Right lung (tissue), 5 donors: ENCODE measurements around the gene SNCAIP. TPM values are rescaled to one million over a fixed set of nuclear protein-coding genes. Genes with fewer than 3 reads are reported as not detected.
"Not testable (repeated sequence)": the region's sequence is repeated elsewhere in the genome, so short reads cannot be mapped to it uniquely, and the experiment has no call there.

ENCODE experiments used
- DNase-seq, 2 donors: peaks; one replicate each; pipeline ENCODE4 v3.0.0-alpha.2; 2013
- polyA plus RNA-seq, 5 donors: library from polyadenylated mRNA; unstranded; fragments of 120-200 nt; gene quantifications; one replicate each; pipeline versions ENCODE4 v1.2.1 to v1.2.3, GENCODE V29; 2013; ENCODE audit warnings: inconsistent platforms in 1 of 5, low replicate concordance in 1 of 5; ENCODE audit not compliant: insufficient read length in 5 of 5, insufficient read depth in 1 of 5

Gene SNCAIP
- polyA plus RNA-seq, 5 donors = 14.2 to 24.5 (median 20.8) TPM

GRCh38 chr5:122355324-122355723 is 43.3 kb downstream of the SNCAIP start:
- no peak for DNase-seq

DNA sequence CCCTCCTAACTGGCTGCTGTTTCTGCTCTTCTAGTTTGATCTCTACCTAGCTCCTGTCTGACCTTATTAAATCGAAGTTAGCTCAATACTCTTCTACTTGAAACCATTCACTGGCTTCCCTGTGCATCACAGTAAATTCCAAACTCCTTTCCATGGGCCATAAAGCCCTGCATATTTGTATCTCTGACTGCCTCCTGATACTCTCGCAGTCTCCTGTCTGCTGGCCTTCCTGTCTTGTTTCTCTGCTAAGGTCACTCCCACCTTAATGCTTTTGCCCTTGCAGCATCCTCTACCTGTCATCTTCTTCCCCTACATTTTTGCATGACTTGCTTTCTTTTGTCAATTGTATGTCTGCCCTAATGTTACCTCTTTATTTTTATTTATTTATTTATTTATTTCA is 44.8 kb downstream of the SNCAIP start:
- DNase-seq = no peak

- no peak for DNase-seq
These were observed 46.4 kb downstream of the SNCAIP start for GRCh38 chr5:122358372-122358979.

- no peak for DNase-seq
These were observed 50.3 kb downstream of the SNCAIP start for GRCh38 chr5:122362361-122362760.

DNA sequence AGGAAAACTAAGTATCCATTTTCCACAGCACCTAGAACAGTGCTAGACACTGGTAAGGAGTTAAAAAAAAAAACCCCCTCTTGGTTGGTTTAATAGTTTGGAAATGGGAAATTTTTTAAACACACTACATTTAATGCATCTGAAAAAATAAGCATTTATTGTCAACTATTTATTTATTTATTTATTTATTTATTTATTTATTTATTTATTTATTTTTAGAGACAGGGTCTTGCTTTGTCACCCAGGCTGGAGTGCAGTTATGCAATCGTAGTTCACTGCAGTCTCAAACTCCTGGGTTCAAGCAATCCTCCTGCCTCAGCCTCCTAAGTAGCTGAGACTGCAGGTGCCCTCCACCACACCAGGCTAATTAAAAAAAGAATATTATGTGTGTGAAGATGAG is 51.6 kb downstream of the SNCAIP start:
- DNase-seq = no peak

GRCh38 chr5:122366501-122366900 is 54.5 kb downstream of the SNCAIP start:
- DNase-seq = no peak

DNA sequence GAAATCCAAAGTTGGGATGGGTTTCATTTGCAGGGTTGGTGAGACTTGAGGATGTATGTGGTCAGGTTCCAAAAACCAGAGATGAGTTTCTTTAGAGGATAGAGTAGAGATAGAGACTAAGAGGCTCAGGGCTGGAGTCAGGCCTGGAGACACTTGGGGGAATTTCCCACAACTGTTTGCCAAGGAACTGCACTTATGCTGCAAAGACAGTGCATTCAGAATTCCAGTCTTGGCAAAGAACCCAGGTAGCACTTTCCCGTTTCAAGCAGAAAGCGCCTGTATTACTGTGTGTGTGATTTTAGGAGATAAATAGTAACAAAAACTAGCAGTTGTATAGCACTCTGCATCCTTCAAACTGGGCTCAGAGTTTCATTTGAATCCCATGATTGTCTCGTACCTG is 55.4 kb downstream of the SNCAIP start:
- no peak for DNase-seq

DNA sequence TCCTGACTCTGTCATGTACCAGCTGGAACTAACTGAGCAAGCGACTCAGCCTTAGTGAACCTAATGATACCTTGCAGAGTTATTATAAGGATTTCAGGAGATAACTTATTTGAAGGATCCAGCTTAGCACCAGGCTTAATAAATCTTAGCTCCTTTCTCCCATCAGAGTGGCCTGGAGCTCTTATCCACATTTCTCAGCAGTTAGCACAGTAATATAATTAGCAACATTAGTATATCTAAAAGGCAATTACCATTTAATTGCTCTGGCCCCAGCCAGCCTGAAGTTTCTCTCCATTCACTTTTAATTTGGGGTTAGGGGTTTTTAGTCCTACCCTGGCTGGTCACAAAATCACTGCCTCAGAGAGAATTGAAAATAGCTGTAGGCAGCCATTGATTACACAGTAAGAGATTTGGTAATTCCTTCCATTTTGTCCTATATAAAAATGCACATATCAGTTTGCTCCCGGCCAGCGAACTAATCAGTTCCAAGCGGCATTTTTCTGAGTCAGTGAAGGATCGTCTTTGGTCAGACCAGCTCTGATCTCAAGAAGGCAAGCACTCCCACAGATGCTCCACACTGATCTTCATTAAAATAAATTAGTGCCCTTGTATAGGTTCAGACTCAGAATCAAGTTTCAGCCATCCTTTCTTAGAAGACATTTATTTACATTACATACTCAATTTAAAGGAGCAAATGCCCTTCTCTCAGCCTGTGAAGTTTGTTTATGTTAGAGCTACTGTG is 56.6 kb downstream of the SNCAIP start:
- DNase-seq = no peak

- no peak for DNase-seq
These were observed 57.3 kb downstream of the SNCAIP start for GRCh38 chr5:122369253-122369815.

DNA sequence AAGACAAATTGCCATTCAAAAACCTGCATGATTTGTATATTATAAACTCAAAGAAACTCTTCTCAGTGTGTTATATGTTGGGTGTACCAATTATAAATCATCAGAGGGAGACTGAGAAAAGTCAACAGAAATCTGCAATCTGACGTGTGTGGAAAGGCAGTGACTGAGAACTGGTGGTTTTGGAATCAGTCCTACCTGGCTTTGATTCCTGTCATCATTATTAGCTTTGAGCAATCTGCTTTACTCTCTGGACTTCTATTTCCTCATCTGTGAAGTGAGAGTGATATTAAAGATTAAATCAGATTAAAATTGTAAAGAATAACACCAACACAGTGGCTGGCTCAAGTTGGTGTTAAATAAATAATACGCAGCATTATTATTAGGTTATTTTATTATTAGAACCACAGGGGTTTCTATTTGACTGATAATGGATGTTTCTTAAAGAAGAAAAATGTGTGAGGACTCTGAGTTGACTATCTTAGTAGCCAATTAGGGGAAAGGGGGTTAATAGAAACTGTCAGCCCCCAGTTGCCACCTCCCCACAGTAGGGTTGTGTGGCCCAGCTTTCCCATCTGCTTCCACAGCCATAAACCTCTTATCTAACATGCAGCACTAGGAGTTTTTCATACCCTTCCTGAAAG is 59.6 kb downstream of the SNCAIP start:
- DNase-seq = no peak

- peak in 1 of 2 donors; percentile 38 for DNase-seq
These were observed 62.1 kb downstream of the SNCAIP start for GRCh38 chr5:122374110-122374509.

DNA sequence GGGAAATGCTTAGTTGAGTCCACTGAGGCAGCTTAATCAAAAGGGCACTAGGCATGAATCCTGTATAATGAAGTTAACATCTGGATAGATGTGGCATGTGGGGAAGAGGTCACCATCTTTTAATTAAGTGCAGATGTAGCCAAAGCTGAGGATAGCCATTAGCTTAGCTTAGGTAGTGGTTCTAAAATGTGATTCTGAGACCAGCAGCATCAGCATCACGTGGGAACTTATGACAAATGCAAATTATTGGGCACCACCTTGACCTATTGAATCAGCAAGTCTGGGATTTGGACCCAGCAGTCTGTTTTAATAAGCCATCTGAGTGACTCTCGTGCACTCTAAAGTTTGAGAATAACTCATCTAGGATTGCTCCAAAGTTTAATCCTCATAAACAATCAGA is 63.8 kb downstream of the SNCAIP start:
- DNase-seq = no peak

DNA sequence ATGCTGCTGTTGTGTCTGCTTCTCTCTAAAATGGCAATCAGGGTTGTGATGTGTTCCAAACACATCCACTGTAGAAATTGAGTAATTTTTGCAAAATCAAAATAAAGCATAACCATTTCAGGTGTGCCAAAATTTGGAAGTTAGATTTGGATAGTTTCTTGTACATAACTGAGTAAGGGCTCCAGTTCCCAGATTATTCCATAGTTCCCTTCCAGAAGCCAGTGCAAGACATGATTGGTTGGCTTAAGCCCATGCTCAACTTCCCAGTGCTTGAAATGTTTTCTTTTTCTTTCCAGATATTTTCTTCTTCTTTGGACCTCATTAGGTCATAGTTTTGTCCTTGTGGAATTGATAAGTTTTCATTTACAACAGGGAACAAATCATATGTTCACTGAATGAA is 64.2 kb downstream of the SNCAIP start:
- no peak for DNase-seq

GRCh38 chr5:122377026-122377425 is 65.0 kb downstream of the SNCAIP start:
- DNase-seq = peak; percentile 56 to 63

DNA sequence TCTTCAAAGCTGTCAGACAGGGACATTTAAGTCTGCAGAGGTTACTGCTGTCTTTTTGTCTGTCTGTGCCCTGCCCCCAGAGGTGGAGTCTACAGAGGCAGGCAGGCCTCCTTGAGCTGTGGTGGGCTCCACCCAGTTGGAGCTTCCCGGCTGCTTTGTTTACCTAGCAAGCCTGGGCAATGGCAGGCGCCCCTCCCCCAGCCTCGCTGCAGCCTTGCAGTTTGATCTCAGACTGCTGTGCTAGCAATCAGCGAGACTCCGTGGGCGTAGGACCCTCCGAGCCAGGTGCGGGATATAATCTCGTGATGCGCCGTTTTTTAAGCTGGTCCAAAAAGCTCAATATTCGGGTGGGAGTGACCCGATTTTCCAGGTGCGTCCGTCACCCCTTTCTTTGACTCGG is 70.9 kb downstream of the SNCAIP start:
- not testable (repeated sequence) for DNase-seq

- no peak for DNase-seq
These were observed 72.8 kb downstream of the SNCAIP start for GRCh38 chr5:122384739-122385235.

DNA sequence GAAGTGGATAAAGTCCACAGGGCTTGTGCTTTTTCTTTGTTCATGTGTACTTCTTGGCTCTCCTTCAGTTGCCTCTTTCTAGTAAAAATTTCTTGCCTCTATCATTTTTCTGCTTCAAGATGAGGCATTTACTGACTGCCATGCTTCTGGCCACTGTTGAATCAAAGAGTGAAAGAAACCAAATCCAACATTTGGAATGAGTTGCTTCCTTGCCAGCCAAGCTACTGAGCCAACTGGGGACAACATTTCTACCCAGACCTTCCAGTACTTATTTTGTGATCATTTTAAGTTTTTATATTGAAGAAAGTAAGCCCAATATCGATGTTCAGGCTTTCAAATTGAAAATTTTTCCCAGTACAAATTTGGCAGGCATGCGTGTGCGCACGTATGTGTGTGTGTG is 73.2 kb downstream of the SNCAIP start:
- DNase-seq = no peak

DNA sequence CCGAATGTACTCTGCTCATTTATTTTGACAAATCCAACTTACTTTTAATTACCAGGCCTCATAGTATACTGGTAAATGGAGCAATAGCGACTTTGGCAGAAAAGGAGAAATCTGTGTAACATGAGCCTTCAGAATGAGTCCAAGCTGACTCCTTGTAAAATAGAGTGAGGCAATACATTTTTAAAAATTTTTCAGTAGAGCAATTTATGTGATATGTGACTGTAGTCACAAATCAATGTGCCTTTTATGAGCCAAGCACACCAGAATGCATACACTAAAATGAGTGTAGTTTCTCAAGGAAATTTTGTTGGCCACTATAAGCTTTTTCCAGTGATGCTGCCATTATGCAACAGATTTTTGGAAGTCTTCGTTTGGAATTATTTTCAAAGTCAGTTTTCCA is 73.8 kb downstream of the SNCAIP start:
- peak in 1 of 2 donors; percentile 57 for DNase-seq

GRCh38 chr5:122390154-122390553 is 78.1 kb downstream of the SNCAIP start:
- no peak for DNase-seq

GRCh38 chr5:122390694-122391093 is 78.7 kb downstream of the SNCAIP start:
- no peak for DNase-seq

- DNase-seq = no peak
These were observed 79.6 kb downstream of the SNCAIP start for GRCh38 chr5:122391621-122392020.

- no peak for DNase-seq
These were observed 80.2 kb downstream of the SNCAIP start for GRCh38 chr5:122392224-122392623.

DNA sequence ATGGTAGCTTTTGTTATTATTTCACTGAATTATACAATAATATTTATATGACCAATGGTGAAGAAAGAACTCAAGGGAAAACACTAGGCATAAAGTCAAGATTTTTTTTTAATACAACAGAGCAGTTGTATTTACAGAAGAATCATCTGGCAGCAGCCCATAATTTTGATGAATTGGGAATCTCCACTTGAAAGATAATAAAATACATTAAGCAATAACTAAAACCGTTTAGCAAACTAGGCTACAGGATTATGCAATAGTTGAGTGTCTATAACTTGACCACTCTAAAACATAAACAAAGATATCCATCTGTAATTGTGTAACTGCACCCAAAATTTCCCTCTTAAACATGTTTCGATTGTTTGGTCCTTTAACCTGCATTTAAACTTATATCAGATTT is 80.8 kb downstream of the SNCAIP start:
- peak; percentile 72 to 75 for DNase-seq
